Loucy (cell line): ENCODE data around the gene ELN.

ENCODE experiments used
- H2AFZ ChIP-seq: fragments of 200-600 bp; sonication (generic); 2 replicates; pipeline ENCODE4 v1.6.0; 2016; ENCODE audit warnings: antibody characterized with exemption, mild to moderate bottlenecking, low read length, moderate library complexity
- H3F3A ChIP-seq: fragments of 200-600 bp; 2 replicates; pipeline ENCODE4 v1.6.0; 2016; ENCODE audit warnings: antibody characterized with exemption, low read depth, mild to moderate bottlenecking
- H3K27me3 ChIP-seq: fragments of 200-600 bp; sonication (generic); 2 replicates; pipeline ENCODE4 v1.6.1; 2014; ENCODE audit warnings: low read length, mild to moderate bottlenecking; ENCODE audit not compliant: insufficient read depth, poor library complexity, severe bottlenecking
- H3K36me3 ChIP-seq: fragments of 200-600 bp; sonication (generic); 2 replicates; pipeline ENCODE4 v1.6.1; 2016; ENCODE audit warnings: low read length; ENCODE audit not compliant: insufficient read depth
- H3K4me1 ChIP-seq: fragments of 200-600 bp; sonication (generic); 2 replicates; pipeline ENCODE4 v1.5.1; 2014; ENCODE audit warnings: low read length, mild to moderate bottlenecking; ENCODE audit not compliant: insufficient read depth, poor library complexity, severe bottlenecking
- H3K4me2 ChIP-seq: fragments of 200-600 bp; sonication (generic); 2 replicates; pipeline ENCODE4 v1.6.0; 2014; ENCODE audit warnings: antibody characterized with exemption, low read length, low read depth, mild to moderate bottlenecking; ENCODE audit not compliant: poor library complexity, severe bottlenecking
- H3K4me3 ChIP-seq: fragments of 200-600 bp; sonication (generic); 2 replicates; pipeline ENCODE4 v1.5.1; 2014; ENCODE audit warnings: low read length, mild to moderate bottlenecking, mixed read lengths; ENCODE audit not compliant: poor library complexity, severe bottlenecking
- H3K79me2 ChIP-seq: fragments of 200-600 bp; sonication (generic); 2 replicates; pipeline ENCODE4 v1.6.1; 2014; ENCODE audit warnings: low read length; ENCODE audit not compliant: insufficient read depth
- H3K9ac ChIP-seq: fragments of 200-600 bp; sonication (generic); 2 replicates; pipeline ENCODE4 v1.6.0; 2014; ENCODE audit warnings: mild to moderate bottlenecking, low read depth, low read length, moderate library complexity; ENCODE audit not compliant: poor library complexity, severe bottlenecking
- H3K9me2 ChIP-seq: fragments of 200-600 bp; sonication (generic); replicated peaks from 2 replicates; pipeline ENCODE4 v1.6.1; 2016; ENCODE audit warnings: low read depth, low read length, mixed read lengths
- H3K9me3 ChIP-seq: fragments of 200-600 bp; sonication (generic); 2 replicates; pipeline ENCODE4 v1.6.1; 2014; ENCODE audit warnings: mild to moderate bottlenecking, antibody characterized with exemption, low read length, low read depth; ENCODE audit not compliant: insufficient read depth
- H4K20me1 ChIP-seq: fragments of 200-600 bp; sonication (generic); 2 replicates; pipeline ENCODE4 v1.6.0; 2014; ENCODE audit warnings: antibody characterized with exemption, low read length, mild to moderate bottlenecking; ENCODE audit not compliant: insufficient read depth, poor library complexity, severe bottlenecking
- CTCF ChIP-seq: fragments of 200-600 bp; sonication (generic); conservative IDR thresholded peaks from 2 replicates; pipeline ENCODE4 v1.5.1; 2014; ENCODE audit warnings: mild to moderate bottlenecking, antibody characterized with exemption, low read length
- EZH2phosphoT487 ChIP-seq: fragments of 200-600 bp; IDR thresholded peaks from 2 replicates; pipeline ENCODE4 v1.6.1; 2018; ENCODE audit warnings: antibody characterized with exemption, mild to moderate bottlenecking, moderate library complexity, borderline replicate concordance

Gene ELN

GRCh38 chr7:74030861-74031260 lies 2.9 kb downstream of the ELN start:
- Histone ChIP-seq H3K9ac (no peak overlapping the region), H3K27me3 (no peaks in the 10 kb centered on the region), H3K9me3 (no peaks in the 10 kb centered on the region), H3K36me3 (no peaks in the 10 kb centered on the region), H3K4me3 (no peak overlapping the region), H4K20me1 (no peaks in the 10 kb centered on the region), H3K9me2 (no peaks in the 10 kb centered on the region), H3K4me2 (no peak overlapping the region), H3K4me1 (peaks cover 39% of the 10 kb centered on the region), H2AFZ (no peak overlapping the region), H3K79me2 (no peaks in the 10 kb centered on the region), H3F3A (no peaks in the 10 kb centered on the region)
- no peak for TF ChIP-seq CTCF
- TF ChIP-seq EZH2phosphoT487, result no peak

GRCh38 chr7:74031403-74032190 lies 3.6 kb downstream of the ELN start:
- H3K4me2 ChIP-seq, result peak overlapping the region; percentile 14
- no peaks in the 10 kb centered on the region for H3K9me3 ChIP-seq
- no peaks in the 10 kb centered on the region for H3K79me2 ChIP-seq
- H3K4me1 ChIP-seq, result peaks cover 39% of the 10 kb centered on the region
- H3F3A ChIP-seq, result no peaks in the 10 kb centered on the region
- no peaks in the 10 kb centered on the region for H3K27me3 ChIP-seq
- H3K9me2 ChIP-seq, result no peaks in the 10 kb centered on the region
- H3K9ac ChIP-seq, result peak overlapping the region; percentile 29
- H2AFZ ChIP-seq, result no peak overlapping the region
- no peaks in the 10 kb centered on the region for H3K36me3 ChIP-seq
- H4K20me1 ChIP-seq, result no peaks in the 10 kb centered on the region
- no peak for TF ChIP-seq CTCF
- no peak overlapping the region for H3K4me3 ChIP-seq

- peaks cover 39% of the 10 kb centered on the region for H3K4me1 ChIP-seq
- H3K9ac ChIP-seq, result peak overlapping the region; percentile 29
- no peak for TF ChIP-seq EZH2phosphoT487
- no peak for TF ChIP-seq CTCF
Measured at GRCh38 chr7:74032191-74032490, 4.2 kb downstream of the ELN start.

More at GRCh38 chr7:74032191-74032490, 4.2 kb downstream of the ELN start:
- Histone ChIP-seq H3K4me2 (peak overlapping the region; percentile 14), H2AFZ (no peak overlapping the region), H3K36me3 (no peaks in the 10 kb centered on the region), H3K27me3 (no peaks in the 10 kb centered on the region), H3K4me3 (no peak overlapping the region), H3F3A (no peaks in the 10 kb centered on the region), H3K9me2 (no peaks in the 10 kb centered on the region), H3K79me2 (no peaks in the 10 kb centered on the region), H3K9me3 (no peaks in the 10 kb centered on the region), H4K20me1 (no peaks in the 10 kb centered on the region)
